Urothelium cell line (cell line): ENCODE results near the gene SIM2.
A peak's percentile ranks its signal among the peaks of the same experiment; 100 is the strongest.

Experiments used
- DNase-seq: peaks from one replicate; pipeline ENCODE4 v3.0.0; 2011; ENCODE audit warnings: low spot score, mixed read lengths
- FAIRE-seq: peaks from 2 replicates; lab custom pipeline; 2011; peaks lifted over from hg19 to GRCh38; lab: Jason Lieb, UNC

Gene SIM2

DNA sequence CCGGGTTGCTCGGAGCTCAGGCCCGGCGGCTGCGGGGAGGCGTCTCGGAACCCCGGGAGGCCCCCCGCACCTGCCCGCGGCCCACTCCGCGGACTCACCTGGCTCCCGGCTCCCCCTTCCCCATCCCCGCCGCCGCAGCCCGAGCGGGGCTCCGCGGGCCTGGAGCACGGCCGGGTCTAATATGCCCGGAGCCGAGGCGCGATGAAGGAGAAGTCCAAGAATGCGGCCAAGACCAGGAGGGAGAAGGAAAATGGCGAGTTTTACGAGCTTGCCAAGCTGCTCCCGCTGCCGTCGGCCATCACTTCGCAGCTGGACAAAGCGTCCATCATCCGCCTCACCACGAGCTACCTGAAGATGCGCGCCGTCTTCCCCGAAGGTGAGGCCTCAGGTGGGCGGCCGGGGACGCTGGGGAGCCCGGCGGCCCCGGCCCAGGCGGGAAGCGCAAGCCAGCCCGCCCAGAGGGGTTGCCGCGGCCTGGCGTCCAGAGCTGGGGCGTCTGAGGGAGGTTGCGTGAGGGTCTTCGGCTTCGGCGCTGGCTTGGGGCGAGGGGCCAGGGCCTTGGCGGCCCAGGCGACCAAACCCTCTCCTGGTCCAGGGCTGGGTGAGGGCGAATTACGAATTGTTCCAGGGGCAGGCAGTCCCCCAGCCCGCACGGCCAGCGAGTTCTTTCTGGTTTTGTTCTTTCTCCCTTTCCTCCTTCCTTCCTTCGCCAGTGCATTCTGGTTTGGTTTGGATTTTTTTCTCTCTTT is 805 bp downstream of the SIM2 start:
- no peak for FAIRE-seq
- DNase-seq, result peak; percentile 4

DNA sequence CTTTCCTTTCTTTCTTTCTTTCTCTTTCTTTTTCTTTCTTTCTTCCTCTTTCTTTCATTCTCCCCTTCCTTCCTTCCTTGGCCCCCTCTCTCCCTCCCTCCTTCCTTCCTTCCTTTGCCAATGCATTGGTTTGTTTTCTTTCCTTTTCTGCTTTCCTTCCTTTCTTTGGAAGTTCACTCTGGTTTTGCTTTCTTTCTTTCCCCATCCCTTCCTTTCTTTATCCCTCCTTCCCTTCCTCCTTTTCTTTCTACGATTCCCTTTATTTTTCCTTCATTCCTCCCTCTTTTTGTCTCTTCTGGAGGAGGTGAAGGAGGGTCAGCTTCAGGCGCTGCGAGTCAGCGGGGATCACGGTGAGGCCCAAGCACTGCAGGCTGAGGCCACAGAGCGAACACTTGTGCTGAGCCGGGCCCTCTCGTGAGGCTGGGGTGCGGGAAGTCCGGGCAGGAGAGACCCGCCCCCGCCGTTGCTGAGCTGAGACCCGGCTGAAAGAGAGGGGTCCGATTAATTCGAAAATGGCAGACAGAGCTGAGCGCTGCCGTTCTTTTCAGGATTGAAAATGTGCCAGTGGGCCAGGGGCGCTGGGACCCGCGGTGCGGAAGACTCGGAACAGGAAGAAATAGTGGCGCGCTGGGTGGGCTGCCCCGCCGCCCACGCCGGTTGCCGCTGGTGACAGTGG is 1.5 kb downstream of the SIM2 start:
- FAIRE-seq (no peak), DNase-seq (peak; percentile 16)

DNA sequence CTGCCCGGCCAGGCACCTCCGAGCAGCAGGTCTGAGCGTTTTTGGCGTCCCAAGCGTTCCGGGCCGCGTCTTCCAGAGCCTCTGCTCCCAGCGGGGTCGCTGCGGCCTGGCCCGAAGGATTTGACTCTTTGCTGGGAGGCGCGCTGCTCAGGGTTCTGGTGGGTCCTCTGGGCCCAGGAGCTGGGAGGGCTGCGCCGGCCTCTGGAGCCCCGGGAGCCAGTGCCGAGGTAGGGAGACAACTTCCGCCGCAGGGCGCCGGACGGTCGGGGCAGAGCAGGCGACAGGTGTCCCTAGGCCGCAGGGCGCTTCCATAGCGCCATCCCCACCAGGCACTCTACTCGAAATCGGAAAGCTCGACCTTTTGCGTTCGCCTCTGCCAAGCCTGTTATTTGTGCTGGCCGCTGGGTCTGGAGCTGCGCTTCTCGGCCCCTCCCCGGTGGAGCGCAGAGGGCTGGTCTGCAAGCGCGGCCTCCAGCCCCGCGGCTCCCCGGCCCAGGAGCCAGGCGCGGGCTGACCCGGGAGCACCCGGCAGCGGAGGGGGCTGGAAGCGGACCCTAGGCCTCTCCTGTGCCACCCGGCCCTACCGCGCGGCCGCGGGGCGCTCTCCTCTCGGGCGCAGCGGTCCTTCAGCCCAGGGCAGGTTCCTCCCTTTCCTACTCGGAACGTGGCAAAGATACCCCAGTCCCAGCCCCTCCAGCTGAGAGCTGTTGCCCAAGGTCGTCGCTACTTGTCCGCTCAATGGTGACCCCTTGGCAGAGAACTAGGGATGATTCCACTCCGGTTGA is 2.2 kb downstream of the SIM2 start:
- DNase-seq, result no peak
- FAIRE-seq, result no peak

DNA sequence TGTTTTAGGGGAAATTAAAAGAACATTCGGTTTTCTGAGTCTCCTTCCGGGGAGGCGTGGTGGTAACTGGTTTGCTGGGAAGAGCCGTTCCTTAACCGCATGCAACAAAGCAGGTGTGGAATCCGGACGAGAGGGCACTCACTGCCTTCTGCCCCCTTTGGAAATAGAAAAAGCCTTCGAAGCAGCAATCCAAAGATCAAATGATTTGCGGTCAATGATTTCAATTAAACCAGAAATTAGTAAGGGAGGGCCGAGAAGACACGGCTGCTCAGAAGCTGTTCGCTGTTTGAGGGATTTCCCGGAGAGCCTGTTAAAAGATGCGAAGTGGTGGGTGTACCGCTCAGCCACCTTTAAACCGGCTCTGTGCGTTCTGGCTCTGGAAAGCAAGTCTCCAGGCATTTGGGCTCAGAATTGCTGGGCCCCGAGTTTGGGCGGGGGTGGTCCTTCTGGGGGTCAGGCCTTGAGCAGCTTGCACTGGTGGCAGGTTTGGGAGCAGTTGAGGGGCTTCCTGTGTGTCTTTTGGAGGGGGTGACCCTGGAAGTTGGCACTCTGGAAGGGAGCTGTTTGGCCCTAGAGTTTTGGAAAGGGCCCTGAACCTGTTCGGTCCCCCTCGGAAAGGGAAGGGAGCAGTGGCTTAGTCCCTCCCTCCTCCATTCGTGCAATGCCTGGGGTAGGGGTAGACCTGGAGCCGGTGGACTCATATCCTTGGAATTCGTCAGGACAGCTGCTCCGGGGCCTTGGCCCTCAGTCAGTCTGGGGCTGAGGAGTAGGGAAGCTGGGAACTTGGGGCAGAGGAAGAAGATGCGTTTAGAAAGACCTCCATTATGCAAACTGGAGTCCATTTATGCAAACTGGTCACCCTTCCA is 3.1 kb downstream of the SIM2 start:
- FAIRE-seq (no peak), DNase-seq (peak; percentile 10)

DNA sequence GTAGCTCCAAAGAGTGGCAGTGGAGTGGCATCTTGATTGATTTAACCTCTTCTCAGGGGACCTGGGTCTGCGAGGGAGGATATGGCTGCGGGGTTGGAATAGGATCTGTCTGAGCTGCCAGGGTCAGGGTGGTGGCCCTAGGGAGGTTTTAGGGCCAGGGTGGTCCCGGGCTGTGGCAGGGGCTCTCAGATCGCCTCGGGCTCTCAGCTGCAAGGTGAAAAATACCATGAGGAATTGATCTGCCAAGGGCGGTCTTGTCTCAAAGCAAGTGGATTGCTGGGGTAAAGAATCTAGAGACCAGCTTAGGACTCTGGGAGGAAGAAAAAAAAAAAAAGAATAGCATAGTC is 3.7 kb downstream of the SIM2 start:
- DNase-seq (no peak), FAIRE-seq (no peak)

DNA sequence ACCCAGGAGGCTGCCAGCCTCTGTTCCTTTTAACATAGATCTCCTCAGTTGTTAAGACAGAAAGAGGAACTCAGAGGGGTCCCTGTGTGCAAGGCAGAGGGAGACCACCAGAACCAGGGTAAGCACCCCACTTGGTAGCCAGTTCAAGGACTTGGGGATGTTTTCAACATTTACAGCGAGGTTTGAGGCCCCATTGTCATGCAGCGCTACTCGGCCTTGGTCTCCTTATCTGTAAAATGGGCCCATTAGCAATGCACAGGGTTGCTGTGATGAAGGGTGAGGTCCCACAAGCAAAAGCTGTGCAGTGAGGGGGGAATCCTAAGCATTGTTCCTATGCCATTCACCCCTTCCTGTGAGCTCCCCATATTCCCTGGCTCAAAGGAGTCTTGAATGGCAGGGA is 4.2 kb downstream of the SIM2 start:
- DNase-seq (no peak), FAIRE-seq (no peak)

GRCh38 chr21:36703626-36704280 is 4.8 kb downstream of the SIM2 start:
- FAIRE-seq (no peak), DNase-seq (no peak)

DNA sequence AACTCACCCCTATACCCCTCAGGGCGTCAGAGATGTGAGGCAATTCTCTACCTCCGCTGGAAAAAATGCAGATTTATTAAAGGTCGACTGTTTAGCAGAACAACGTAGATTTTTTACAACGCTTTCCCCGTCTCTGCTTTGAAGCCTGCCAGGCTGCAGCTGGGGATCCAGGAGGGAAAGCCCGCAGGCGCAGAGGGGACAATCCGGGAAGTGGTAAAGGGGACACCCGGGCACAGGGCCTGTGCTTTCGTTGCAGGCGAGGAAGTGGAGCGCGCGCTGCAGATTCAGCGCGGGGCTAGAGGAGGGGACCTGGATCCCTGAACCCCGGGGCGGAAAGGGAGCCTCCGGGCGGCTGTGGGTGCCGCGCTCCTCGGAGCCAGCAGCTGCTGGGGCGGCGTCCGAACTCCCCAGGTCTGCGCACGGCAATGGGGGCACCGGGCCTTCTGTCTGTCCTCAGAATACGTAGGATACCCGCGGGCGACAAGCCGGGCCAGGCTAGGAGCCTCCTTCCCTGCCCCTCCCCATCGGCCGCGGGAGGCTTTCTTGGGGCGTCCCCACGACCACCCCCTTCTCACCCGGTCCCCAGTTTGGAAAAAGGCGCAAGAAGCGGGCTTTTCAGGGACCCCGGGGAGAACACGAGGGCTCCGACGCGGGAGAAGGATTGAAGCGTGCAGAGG is 5.5 kb downstream of the SIM2 start:
- DNase-seq (no peak), FAIRE-seq (no peak)

GRCh38 chr21:36704958-36705678 is 6.2 kb downstream of the SIM2 start:
- FAIRE-seq, result no peak
- no peak for DNase-seq

DNA sequence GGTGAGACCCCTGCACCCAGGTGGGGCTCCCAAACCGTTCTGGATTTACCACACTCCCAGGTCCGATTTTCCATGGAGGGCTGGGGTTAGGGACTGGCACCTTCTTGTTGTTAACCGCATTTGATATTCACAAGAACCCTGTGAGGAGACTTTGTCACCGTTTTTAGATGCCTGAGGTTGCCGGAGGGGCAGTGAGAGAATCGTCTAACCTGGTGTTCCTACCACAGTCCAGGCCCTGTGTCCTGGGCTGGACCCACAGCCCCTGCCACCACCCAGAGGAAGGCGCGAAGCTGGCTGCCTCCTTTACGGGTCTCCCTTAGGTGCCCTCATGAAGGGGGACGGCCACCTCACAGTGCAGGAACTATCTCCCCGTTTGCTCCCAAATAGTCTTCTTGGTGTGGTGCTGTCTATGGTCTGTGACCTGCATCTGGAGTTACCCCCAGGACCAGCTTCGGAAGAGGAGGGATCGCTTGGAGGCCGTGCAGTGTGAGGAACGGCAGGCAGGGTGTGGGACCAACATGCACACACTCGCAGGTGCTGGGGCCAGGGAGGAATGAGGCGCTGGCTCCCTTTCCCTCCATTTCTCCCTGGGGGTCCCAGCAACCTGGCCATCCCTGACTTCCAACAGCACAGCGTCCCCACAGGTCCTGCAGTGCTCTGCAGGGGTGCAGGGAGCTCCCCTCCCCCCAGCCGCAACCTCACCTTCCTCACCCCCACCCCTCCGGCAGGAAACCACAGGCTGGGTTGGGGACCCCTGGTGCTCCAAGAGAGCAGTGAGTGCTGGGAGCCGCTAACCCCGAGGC is 7.0 kb downstream of the SIM2 start:
- FAIRE-seq, result no peak

DNA sequence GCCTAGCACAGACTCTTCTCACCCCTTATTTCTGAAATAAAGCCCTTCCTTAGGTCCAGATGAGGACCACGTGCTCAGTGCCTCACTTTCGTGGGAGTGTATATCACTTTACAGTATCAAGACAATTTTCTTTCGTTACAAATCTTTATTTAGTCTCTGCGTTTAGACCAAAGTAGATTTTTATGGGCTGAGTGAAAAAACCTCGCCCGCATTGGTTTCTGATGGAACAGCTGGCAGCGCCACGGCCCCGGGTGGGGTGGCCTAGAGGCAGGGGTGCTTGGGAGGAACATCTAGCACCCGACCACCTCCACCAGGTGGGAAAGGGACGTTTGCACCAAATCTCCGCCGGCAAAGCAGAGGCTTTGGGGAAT is 7.6 kb downstream of the SIM2 start:
- no peak for FAIRE-seq

More for the DNA sequence above, 7.0 kb downstream of the SIM2 start:
- DNase-seq, result no peak

GRCh38 chr21:36706951-36707762 is 8.2 kb downstream of the SIM2 start:
- DNase-seq (no peak), FAIRE-seq (no peak)

More for the DNA sequence above, 7.6 kb downstream of the SIM2 start:
- DNase-seq, result no peak

DNA sequence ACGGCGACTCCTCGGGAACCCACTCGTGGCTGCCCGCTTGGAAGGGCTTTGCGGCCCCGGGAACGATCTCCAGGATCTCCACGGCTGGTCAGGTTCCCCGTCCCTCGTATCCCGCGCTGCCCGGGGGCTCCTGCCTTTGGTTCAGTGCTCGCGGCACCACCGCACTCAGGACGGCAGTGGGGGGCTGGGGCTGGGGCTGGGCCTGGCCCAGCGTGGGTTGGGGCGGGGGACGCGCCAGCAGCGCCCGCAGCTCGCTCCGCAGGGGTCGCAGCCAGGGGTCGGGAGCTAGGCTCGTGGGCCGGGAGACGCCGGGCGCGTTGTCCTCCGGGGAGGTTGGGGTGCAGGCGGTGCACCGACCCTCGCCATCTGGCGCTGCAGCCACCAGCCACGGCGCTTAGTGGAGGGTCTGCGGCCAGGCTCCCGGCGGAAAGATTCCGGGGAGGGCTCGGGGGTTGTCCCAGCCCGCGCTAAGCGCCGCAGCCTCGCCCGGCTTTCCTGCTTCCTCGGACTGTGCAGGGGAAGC is 8.9 kb downstream of the SIM2 start:
- FAIRE-seq, result no peak
- DNase-seq, result no peak

GRCh38 chr21:36708286-36709029 is 9.5 kb downstream of the SIM2 start:
- FAIRE-seq, result no peak

DNA sequence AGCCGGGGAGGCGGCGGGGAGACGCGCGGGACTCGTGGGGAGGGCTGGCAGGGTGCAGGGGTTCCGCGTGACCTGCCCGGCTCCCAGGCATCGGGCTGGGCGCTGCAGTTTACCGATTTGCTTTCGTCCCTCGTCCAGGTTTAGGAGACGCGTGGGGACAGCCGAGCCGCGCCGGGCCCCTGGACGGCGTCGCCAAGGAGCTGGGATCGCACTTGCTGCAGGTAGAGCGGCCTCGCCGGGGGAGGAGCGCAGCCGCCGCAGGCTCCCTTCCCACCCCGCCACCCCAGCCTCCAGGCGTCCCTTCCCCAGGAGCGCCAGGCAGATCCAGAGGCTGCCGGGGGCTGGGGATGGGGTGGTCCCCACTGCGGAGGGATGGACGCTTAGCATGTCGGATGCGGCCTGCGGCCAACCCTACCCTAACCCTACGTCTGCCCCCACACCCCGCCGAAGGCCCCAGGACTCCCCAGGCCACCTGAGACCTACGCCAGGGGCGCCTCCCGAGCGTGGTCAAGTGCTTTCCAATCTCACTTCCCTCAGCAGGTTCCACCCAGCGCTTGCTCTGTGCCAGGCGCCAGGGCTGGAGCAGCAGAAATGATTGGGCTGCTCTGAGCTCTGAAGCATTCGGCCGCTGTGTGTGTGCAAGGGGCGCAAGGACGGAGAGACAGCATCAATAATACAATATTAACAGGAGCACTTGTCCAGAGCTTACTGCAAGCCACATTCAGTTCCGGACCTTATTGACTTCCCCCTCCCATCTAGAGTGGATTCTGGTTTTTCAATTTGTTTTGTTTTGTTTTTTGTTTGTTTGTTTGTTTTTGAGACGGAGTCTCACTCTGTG is 10.3 kb downstream of the SIM2 start:
- DNase-seq (no peak), FAIRE-seq (no peak)

More at GRCh38 chr21:36708286-36709029, 9.5 kb downstream of the SIM2 start:
- DNase-seq, result no peak
